Measurements from ENCODE around the gene SPDYE16.
"Not testable (repeated sequence)": the region's sequence is repeated elsewhere in the genome, so short reads cannot be mapped to it uniquely, and the experiment has no call there.

DNA sequence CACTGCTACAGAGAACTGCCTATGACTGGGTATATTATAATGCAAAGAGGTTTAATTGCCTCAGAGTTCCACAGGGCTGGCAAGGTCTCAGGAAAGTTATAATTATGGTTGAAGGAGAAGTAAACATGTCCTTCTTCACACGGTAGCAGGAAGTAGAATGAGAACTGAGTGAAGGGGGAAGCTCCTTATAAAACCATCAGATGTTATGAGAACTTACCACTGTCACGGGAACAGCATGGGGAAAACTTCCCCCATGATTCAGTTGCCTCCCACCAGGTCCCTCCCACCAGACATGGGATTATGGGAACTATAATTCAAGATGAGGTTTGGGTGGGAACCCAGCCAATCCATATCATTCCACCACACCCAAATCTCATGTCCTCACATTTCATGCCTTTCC lies 49.6 kb upstream of the SPDYE16 start:
- TF ChIP-seq, protein P1, sequence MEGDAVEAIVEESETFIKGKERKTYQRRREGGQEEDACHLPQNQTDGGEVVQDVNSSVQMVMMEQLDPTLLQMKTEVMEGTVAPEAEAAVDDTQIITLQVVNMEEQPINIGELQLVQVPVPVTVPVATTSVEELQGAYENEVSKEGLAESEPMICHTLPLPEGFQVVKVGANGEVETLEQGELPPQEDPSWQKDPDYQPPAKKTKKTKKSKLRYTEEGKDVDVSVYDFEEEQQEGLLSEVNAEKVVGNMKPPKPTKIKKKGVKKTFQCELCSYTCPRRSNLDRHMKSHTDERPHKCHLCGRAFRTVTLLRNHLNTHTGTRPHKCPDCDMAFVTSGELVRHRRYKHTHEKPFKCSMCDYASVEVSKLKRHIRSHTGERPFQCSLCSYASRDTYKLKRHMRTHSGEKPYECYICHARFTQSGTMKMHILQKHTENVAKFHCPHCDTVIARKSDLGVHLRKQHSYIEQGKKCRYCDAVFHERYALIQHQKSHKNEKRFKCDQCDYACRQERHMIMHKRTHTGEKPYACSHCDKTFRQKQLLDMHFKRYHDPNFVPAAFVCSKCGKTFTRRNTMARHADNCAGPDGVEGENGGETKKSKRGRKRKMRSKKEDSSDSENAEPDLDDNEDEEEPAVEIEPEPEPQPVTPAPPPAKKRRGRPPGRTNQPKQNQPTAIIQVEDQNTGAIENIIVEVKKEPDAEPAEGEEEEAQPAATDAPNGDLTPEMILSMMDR (IDR thresholded peaks at IDR 0.05 in 8 of 11, conservative IDR thresholded peaks at IDR 0.05 in 3 of 11): not testable (repeated sequence)
- TF ChIP-seq POLR2A (IDR thresholded peaks at IDR 0.05): not testable (repeated sequence)
